ENCODE measurements around the gene KLHL11. TPM values are rescaled to one million over a fixed set of nuclear protein-coding genes. Genes with fewer than 3 reads are reported as not detected.

Gene KLHL11
- polyA plus RNA-seq, 1 of the 3 experiments (the other 2 are of a cell fraction) = 2.6 TPM

GRCh38 chr17:41806685-41807445 lies 58.4 kb downstream of the KLHL11 start (continued):
- no peak for TF ChIP-seq ZBTB33 (IDR thresholded peaks at IDR 0.05; ENCODE audit: borderline replicate concordance, low read depth)
- no peak for TF ChIP-seq CTCF (IDR thresholded peaks at IDR 0.05)
- TF ChIP-seq CHD2 (IDR thresholded peaks at IDR 0.05; ENCODE audit: low read length, partially characterized antibody) = no peak
- TF ChIP-seq POLR2AphosphoS5 (IDR thresholded peaks at IDR 0.05; ENCODE audit: low read depth, low read length) = no peak
- TF ChIP-seq SIN3A (IDR thresholded peaks at IDR 0.05; ENCODE audit: borderline replicate concordance, low read depth, low read length) = no peak
- no peak for TF ChIP-seq TCF12 (IDR thresholded peaks at IDR 0.05)
- no peak for TF ChIP-seq NFIC (IDR thresholded peaks at IDR 0.05; ENCODE audit: borderline replicate concordance)
- TF ChIP-seq RCOR1 (IDR thresholded peaks at IDR 0.05; ENCODE audit: low read length) = no peak
- TF ChIP-seq SMC3 (IDR thresholded peaks at IDR 0.05; ENCODE audit: low read depth, low read length) = no peak
- TF ChIP-seq NRF1 (IDR thresholded peaks at IDR 0.05; ENCODE audit: low read depth, low read length) = no peak
- no peak for TF ChIP-seq IRF3 (IDR thresholded peaks at IDR 0.05; ENCODE audit: low read depth, low read length)
- TF ChIP-seq USF1 (IDR thresholded peaks at IDR 0.05; ENCODE audit: borderline replicate concordance, low read depth) = no peak

Small RNAs within 50 kb of the gene (small RNA-seq; reads per million reads assigned to genes)
- 0 reads per million in 7 experiments for gene AC125257.2

Other genes starting within 250 kb of the KLHL11 start
- 0.19 and 0.39 TPM in 2 replicates for gene KRT17, start 240.8 kb downstream of the KLHL11 start, polyA plus RNA-seq (2012; rRNA removed)
- 300 and 336 TPM in 2 replicates for gene EIF1, start 176.5 kb downstream of the KLHL11 start, polyA plus RNA-seq (2012; rRNA removed)
- gene GAST, start 153.1 kb downstream of the KLHL11 start, polyA plus RNA-seq (2012; rRNA removed) = not detected in 2 replicates
- gene HAP1, start 130.8 kb downstream of the KLHL11 start, polyA plus RNA-seq (2012; rRNA removed) = 0.16 and 0.18 TPM in 2 replicates
- gene JUP, start 78.7 kb downstream of the KLHL11 start, polyA plus RNA-seq (2012; rRNA removed) = 9.3 and 13.0 TPM in 2 replicates
- gene P3H4, start 53.5 kb downstream of the KLHL11 start, polyA plus RNA-seq (2012; rRNA removed) = 55.5 and 88.3 TPM in 2 replicates
- gene FKBP10, start 52.4 kb downstream of the KLHL11 start, polyA plus RNA-seq (2012; rRNA removed) = 360 and 377 TPM in 2 replicates
- 87.4 and 98.0 TPM in 2 replicates for gene NT5C3B, start 29.2 kb downstream of the KLHL11 start, polyA plus RNA-seq (2012; rRNA removed)
- 0.02 and 0.03 TPM in 2 replicates for gene KLHL10, start 27.6 kb downstream of the KLHL11 start, polyA plus RNA-seq (2012; rRNA removed)
- 161 and 163 TPM in 2 replicates for gene ACLY, start 53.5 kb upstream of the KLHL11 start, polyA plus RNA-seq (2012; rRNA removed)
- 1.1 and 1.6 TPM in 2 replicates for gene ODAD4, start 65.2 kb upstream of the KLHL11 start, polyA plus RNA-seq (2012; rRNA removed)
- 44.8 and 54.8 TPM in 2 replicates for gene CNP, start 101.4 kb upstream of the KLHL11 start, polyA plus RNA-seq (2012; rRNA removed)
- gene DNAJC7, start 152.0 kb upstream of the KLHL11 start, polyA plus RNA-seq (2012; rRNA removed) = 38.8 and 48.5 TPM in 2 replicates
- 89.8 and 91.8 TPM in 2 replicates for gene NKIRAS2, start 154.7 kb upstream of the KLHL11 start, polyA plus RNA-seq (2012; rRNA removed)
- gene C17orf113, start 185.2 kb upstream of the KLHL11 start, polyA plus RNA-seq (2012; rRNA removed) = 0.44 and 0.52 TPM in 2 replicates
- 0.05 and 0.13 TPM in 2 replicates for gene ZNF385C, start 233.1 kb upstream of the KLHL11 start, polyA plus RNA-seq (2012; rRNA removed)
- 1.2 and 1.6 TPM in 2 replicates for gene DHX58, start 247.3 kb upstream of the KLHL11 start, polyA plus RNA-seq (2012; rRNA removed)